Neural progenitor cell (in vitro differentiated cells): ENCODE measurements around the gene PLEKHA7.

Experiments
- CTCF ChIP-seq: fragments of 200-600 bp; sonication (generic); IDR thresholded peaks from 2 replicates; pipeline ENCODE4 v1.5.1; 2017; ENCODE audit warnings: antibody characterized with exemption, mild to moderate bottlenecking
- EZH2 ChIP-seq: fragments of 200-600 bp; sonication (generic); IDR thresholded peaks from 2 replicates; pipeline ENCODE4 v1.6.1; 2017; ENCODE audit warnings: antibody characterized with exemption, mild to moderate bottlenecking, moderate library complexity

GRCh38 chr11:16921019-16921418, 93.2 kb downstream of the PLEKHA7 start:
- TF ChIP-seq CTCF, result no peak
- no peak for TF ChIP-seq EZH2
